Endothelial cell (in vitro differentiated cells): ENCODE data around the gene GTSF1L. TPM values are rescaled to one million over a fixed set of nuclear protein-coding genes. Genes with fewer than 3 reads are reported as not detected.

Experiments
- DNase-seq: peaks from one replicate; pipeline ENCODE4 v3.0.0; 2021; ENCODE audit warnings: low spot score
- H3K27ac Mint-ChIP-seq: one replicate; pipeline ENCODE4 v1.8.0; 2021; ENCODE audit warnings: mixed read lengths, inconsistent platforms; ENCODE audit not compliant: unreplicated experiment
- H3K27me3 Mint-ChIP-seq: one replicate; pipeline ENCODE4 v1.8.0; 2021; ENCODE audit warnings: mild to moderate bottlenecking, moderate library complexity, mixed read lengths, inconsistent platforms; ENCODE audit not compliant: unreplicated experiment
- H3K36me3 Mint-ChIP-seq: one replicate; pipeline ENCODE4 v1.8.0; 2021; ENCODE audit warnings: mild to moderate bottlenecking, low read depth, mixed read lengths, inconsistent platforms; ENCODE audit not compliant: unreplicated experiment
- H3K4me1 Mint-ChIP-seq: one replicate; pipeline ENCODE4 v1.8.0; 2021; ENCODE audit warnings: mild to moderate bottlenecking, mixed read lengths, inconsistent platforms; ENCODE audit not compliant: unreplicated experiment
- H3K4me3 Mint-ChIP-seq: one replicate; pipeline ENCODE4 v1.8.0; 2021; ENCODE audit warnings: mild to moderate bottlenecking, mixed read lengths, inconsistent platforms; ENCODE audit not compliant: unreplicated experiment
- H3K9me3 Mint-ChIP-seq: one replicate; pipeline ENCODE4 v1.8.0; 2021; ENCODE audit warnings: mixed read lengths, inconsistent platforms; ENCODE audit not compliant: unreplicated experiment
- total RNA-seq: library from RNA; stranded (reverse); fragmentation: NEBNext Ultra II Directional; extraction: Animal tissue kit (Norgen Biotek cat#: 25700); gene quantifications from one replicate; pipeline ENCODE4 v1.2.1, GENCODE V29; 2021; ENCODE audit not compliant: unreplicated experiment
- TF ChIP-seq, protein P1 (sequence below): fragments of 200-600 bp; sonication (generic); IDR thresholded peaks from one replicate; pipeline ENCODE4 v1.5.0; 2021; ENCODE audit warnings: antibody characterized with exemption; ENCODE audit not compliant: unreplicated experiment

The GTSF1L gene
- total RNA-seq, 1 donor from 2014 or later = not detected

DNA sequence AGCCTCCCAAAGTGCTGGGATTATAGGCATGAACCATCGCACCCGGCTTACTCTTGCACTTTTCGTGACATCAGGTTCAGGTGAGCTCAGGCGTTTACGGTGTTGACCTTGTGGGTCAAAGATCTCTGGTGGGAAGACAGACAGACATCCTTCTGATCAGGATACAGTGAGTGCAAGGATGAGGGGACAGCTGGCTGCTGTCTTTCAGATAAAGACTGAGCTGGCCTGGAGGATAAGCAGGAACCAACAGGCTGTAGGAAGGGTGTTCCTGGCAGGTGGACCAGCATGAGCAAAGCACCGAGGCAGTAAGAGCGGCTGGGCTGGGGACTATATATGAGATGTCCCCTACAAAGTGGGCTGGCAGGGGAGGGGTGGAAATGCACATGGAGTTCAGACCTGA, 11.1 kb upstream of the GTSF1L start:
- Mint-ChIP-seq H3K9me3 (no peaks in the 10 kb centered on the region), H3K4me1 (peaks cover 9% of the 10 kb centered on the region), H3K27ac (no peak overlapping the region), H3K36me3 (no peaks in the 10 kb centered on the region), H3K4me3 (no peak overlapping the region), H3K27me3 (peaks cover 4% of the 10 kb centered on the region)
- no peak for DNase-seq
- TF ChIP-seq, protein P1, sequence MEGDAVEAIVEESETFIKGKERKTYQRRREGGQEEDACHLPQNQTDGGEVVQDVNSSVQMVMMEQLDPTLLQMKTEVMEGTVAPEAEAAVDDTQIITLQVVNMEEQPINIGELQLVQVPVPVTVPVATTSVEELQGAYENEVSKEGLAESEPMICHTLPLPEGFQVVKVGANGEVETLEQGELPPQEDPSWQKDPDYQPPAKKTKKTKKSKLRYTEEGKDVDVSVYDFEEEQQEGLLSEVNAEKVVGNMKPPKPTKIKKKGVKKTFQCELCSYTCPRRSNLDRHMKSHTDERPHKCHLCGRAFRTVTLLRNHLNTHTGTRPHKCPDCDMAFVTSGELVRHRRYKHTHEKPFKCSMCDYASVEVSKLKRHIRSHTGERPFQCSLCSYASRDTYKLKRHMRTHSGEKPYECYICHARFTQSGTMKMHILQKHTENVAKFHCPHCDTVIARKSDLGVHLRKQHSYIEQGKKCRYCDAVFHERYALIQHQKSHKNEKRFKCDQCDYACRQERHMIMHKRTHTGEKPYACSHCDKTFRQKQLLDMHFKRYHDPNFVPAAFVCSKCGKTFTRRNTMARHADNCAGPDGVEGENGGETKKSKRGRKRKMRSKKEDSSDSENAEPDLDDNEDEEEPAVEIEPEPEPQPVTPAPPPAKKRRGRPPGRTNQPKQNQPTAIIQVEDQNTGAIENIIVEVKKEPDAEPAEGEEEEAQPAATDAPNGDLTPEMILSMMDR = no peak

DNA sequence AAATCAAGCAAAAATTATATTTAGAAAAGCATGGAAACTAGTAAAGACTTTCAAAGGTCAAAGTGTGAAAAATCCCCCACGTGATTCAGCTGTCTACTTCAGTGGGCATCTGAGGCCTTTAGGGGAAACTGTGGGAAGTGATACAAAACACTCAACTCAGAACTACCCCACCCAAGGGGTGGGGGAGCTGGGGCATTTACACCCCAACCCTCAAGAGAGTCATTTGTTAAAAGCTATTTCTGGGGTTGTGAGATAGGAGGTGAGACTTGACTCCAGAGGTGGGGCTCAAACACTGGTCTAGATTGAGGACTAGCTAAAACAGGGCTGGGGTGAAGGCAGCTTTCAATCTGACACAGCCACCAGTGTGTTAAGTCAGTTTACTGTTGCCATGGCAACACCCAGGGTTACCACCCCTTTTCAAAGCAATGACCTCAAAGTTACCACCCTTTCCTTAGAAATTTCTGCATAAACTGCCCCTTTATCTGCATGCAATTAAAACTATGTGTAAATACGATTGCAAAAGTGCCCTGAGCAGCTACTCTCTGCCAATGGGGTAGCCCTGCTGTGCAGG, 9.9 kb upstream of the GTSF1L start:
- H3K27ac Mint-ChIP-seq = no peak overlapping the region
- H3K4me3 Mint-ChIP-seq = no peak overlapping the region
- H3K4me1 Mint-ChIP-seq = peaks cover 15% of the 10 kb centered on the region
- no peak for DNase-seq
- no peaks in the 10 kb centered on the region for H3K36me3 Mint-ChIP-seq
- TF ChIP-seq, protein P1 = no peak
- peaks cover 4% of the 10 kb centered on the region for H3K27me3 Mint-ChIP-seq
- H3K9me3 Mint-ChIP-seq = no peaks in the 10 kb centered on the region

DNA sequence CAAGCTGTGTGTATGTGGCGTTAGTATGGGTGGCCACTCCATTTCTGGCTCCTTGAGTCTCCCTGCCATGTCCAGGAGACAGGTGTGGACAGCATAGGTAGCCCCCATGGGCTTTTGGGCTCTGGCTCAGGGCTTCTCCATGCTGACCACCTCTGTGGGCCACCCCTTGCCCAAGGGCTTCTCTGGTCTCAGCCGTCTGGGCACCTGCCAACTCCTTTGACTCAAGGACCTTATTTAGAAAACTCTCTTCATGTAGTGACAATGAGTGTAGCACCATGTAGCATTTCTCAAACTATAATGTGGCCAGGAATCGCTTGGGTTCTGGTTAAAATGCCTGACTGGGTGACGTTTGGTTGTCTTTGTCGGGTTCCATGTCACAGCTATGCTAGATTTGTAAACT, 5.1 kb upstream of the GTSF1L start:
- no peak overlapping the region for H3K4me3 Mint-ChIP-seq
- TF ChIP-seq, protein P1 = no peak
- peaks cover 4% of the 10 kb centered on the region for H3K27me3 Mint-ChIP-seq
- no peaks in the 10 kb centered on the region for H3K36me3 Mint-ChIP-seq
- H3K9me3 Mint-ChIP-seq = no peaks in the 10 kb centered on the region
- DNase-seq = no peak
- H3K4me1 Mint-ChIP-seq = peaks cover 17% of the 10 kb centered on the region
- no peak overlapping the region for H3K27ac Mint-ChIP-seq

DNA sequence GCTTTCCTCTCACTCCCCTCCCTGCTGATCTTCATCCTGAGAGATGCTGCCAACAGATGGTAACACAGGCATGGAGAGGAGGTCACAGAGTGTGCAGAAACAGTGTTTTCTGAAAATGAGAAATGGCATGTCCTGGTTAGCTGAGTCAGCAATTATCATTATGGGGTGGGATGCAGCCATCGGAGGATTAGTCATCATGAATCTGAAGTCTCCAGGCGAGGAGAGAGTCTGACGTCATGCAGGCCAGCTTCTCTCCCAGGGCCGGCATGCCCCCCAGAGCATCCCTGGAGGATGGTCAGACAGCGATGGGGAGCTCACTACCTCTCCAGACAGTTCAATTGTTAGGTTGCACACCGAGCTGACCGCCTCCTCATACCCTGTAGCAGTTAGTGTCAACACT, 4.7 kb upstream of the GTSF1L start:
- Mint-ChIP-seq H3K27me3 (peaks cover 4% of the 10 kb centered on the region), H3K36me3 (no peaks in the 10 kb centered on the region), H3K4me1 (peaks cover 17% of the 10 kb centered on the region), H3K9me3 (no peaks in the 10 kb centered on the region), H3K4me3 (no peak overlapping the region), H3K27ac (no peak overlapping the region)
- TF ChIP-seq, protein P1 = no peak
- no peak for DNase-seq

DNA sequence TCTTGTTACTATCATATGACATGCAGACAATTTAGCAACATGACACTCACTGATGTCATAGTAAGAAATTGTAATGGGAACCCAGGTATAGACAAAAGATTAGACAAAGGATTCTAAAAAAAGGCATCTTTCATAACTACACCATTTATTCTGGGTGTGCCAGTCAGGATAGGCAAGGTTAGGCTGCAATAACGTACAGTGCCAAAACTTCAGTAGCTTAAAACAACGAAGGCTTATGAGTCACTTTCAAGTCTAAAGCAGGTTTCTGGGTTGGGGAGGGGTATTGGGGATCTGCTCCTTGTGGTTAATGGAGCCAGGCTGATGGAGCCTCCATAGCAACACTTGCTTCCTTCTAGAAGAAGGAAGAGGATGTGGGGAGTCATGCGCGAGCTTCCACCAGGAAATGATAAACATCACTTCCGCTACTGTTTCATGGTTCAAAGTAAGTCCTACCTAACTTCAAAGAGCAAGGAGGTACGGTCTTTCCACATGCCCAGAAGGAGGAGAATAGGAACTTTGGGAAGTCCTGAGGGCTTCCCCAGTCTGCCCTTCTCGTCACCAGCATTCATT, 2.0 kb upstream of the GTSF1L start:
- H3K27me3 Mint-ChIP-seq = peaks cover 1% of the 10 kb centered on the region
- TF ChIP-seq, protein P1 = no peak
- H3K36me3 Mint-ChIP-seq = no peaks in the 10 kb centered on the region
- H3K27ac Mint-ChIP-seq = peak overlapping the region; percentile 53
- H3K4me1 Mint-ChIP-seq = peaks cover 15% of the 10 kb centered on the region
- DNase-seq = no peak
- H3K4me3 Mint-ChIP-seq = no peak overlapping the region
- no peaks in the 10 kb centered on the region for H3K9me3 Mint-ChIP-seq
